SH-SY5Y (cell line): ENCODE data around the gene CTDP1.

Experiments
- GATA2 ChIP-seq: IDR thresholded peaks from 2 replicates; pipeline ENCODE4 v1.6.1; 2011; ENCODE audit warnings: mild to moderate bottlenecking, low read depth, low read length
- GATA3 ChIP-seq: IDR thresholded peaks from 2 replicates; pipeline ENCODE4 v1.6.1; 2011; ENCODE audit warnings: low read depth, mild to moderate bottlenecking, low read length, moderate library complexity

- TF ChIP-seq GATA2 = no peak
- TF ChIP-seq GATA3 = no peak
Observed at GRCh38 chr18:79682894-79683625, 3.5 kb downstream of the CTDP1 start.
